Spinal cord (tissue), 10 donors: ENCODE measurements around the gene MUC13. TPM values are rescaled to one million over a fixed set of nuclear protein-coding genes. Genes with fewer than 3 reads are reported as not detected.
"Not testable (repeated sequence)": the region's sequence is repeated elsewhere in the genome, so short reads cannot be mapped to it uniquely, and the experiment has no call there.

Experiments used
- DNase-seq, 6 donors: peaks; one replicate each; pipeline versions ENCODE4 v3.0.0 to v3.0.0-alpha.2; 2013 to 2015; ENCODE audit warnings: low spot score in 6 of 6, low read depth in 4 of 6
- H3K27ac ChIP-seq: one replicate; pipeline ENCODE4 v1.5.1; 2013; ENCODE audit warnings: low read depth, low read length, control low read depth
- H3K27me3 ChIP-seq: one replicate; pipeline ENCODE4 v1.6.1; 2013; ENCODE audit warnings: low read length; ENCODE audit not compliant: control insufficient read depth, insufficient read depth
- H3K36me3 ChIP-seq: one replicate; pipeline ENCODE4 v1.6.1; 2013; ENCODE audit warnings: low read length; ENCODE audit not compliant: control insufficient read depth, insufficient read depth
- H3K4me1 ChIP-seq: one replicate; pipeline ENCODE4 v1.6.1; 2013; ENCODE audit warnings: low read length; ENCODE audit not compliant: control insufficient read depth, insufficient read depth
- H3K4me3 ChIP-seq: one replicate; pipeline ENCODE4 v1.5.1; 2013; ENCODE audit warnings: low read depth, low read length, control low read depth
- H3K9me3 ChIP-seq: one replicate; pipeline ENCODE4 v1.6.1; 2013; ENCODE audit warnings: low read length; ENCODE audit not compliant: control insufficient read depth, insufficient read depth
- WGBS: methylation state at CpG from one replicate; pipeline ENCODE4 v1.1.5; 2013; ENCODE audit warnings: missing lambda C conversion rate; ENCODE audit not compliant: insufficient coverage; 5-methylcytosine and 5-hydroxymethylcytosine counted together
- polyA plus RNA-seq, 2 donors: library from polyadenylated mRNA; unstranded; fragments of 120-200 nt; gene quantifications; one replicate each; pipeline ENCODE4 v1.2.1, GENCODE V29; 2013; ENCODE audit not compliant: insufficient read length in 2 of 2
- total RNA-seq, 2 donors: library from RNA; depleted of rRNA in 1 of 2; stranded (reverse); fragments of 120-200 nt in 1 of 2; fragments of >200 nt in 1 of 2; gene quantifications; one replicate each; pipeline versions ENCODE4 v1.2.3 to v1.2.4, GENCODE V29; 2013 to 2014
- donor health status: healthy.

The MUC13 gene
- total and polyA plus RNA-seq, 4 donors, result 0.06 TPM; not detected in 3

- Histone ChIP-seq H3K4me3 (no peak overlapping the region), H3K27me3 (no peaks in the 10 kb centered on the region), H3K4me1 (no peaks in the 10 kb centered on the region), H3K36me3 (peaks cover 13% of the 10 kb centered on the region), H3K27ac (no peak overlapping the region), H3K9me3 (no peaks in the 10 kb centered on the region)
- 95% methylated on average over 8 of the region's 10 CpGs for WGBS
- no peak for DNase-seq
Measured at GRCh38 chr3:124967964-124968363, 33.4 kb upstream of the MUC13 start.

- no peak overlapping the region for H3K27ac ChIP-seq
- H3K4me1 ChIP-seq, result no peaks in the 10 kb centered on the region
- no peaks in the 10 kb centered on the region for H3K9me3 ChIP-seq
- peaks cover 12% of the 10 kb centered on the region for H3K36me3 ChIP-seq
- H3K4me3 ChIP-seq, result no peak overlapping the region
- DNase-seq, result no peak
- 79% methylated on average over 4 of the region's 7 CpGs for WGBS
- no peaks in the 10 kb centered on the region for H3K27me3 ChIP-seq
Measured at GRCh38 chr3:124966521-124967445, 32.2 kb upstream of the MUC13 start.

GRCh38 chr3:124965413-124965812 lies 30.9 kb upstream of the MUC13 start:
- no peaks in the 10 kb centered on the region for H3K4me1 ChIP-seq
- H3K27ac ChIP-seq, result no peak overlapping the region
- peaks cover 10% of the 10 kb centered on the region for H3K36me3 ChIP-seq
- H3K4me3 ChIP-seq, result no peak overlapping the region
- no peaks in the 10 kb centered on the region for H3K9me3 ChIP-seq
- no peaks in the 10 kb centered on the region for H3K27me3 ChIP-seq
- no CpG with 5 or more reads among the region's 1 CpG for WGBS
- DNase-seq, result no peak

- DNase-seq, result no peak
- no peak overlapping the region for H3K4me3 ChIP-seq
- H3K9me3 ChIP-seq, result no peaks in the 10 kb centered on the region
- WGBS, result 33% methylated on average over 1 of the region's 4 CpGs
- H3K27me3 ChIP-seq, result no peaks in the 10 kb centered on the region
- H3K36me3 ChIP-seq, result peaks cover 6% of the 10 kb centered on the region
- no peaks in the 10 kb centered on the region for H3K4me1 ChIP-seq
- no peak overlapping the region for H3K27ac ChIP-seq
Measured at GRCh38 chr3:124964387-124964786, 29.8 kb upstream of the MUC13 start.

GRCh38 chr3:124963755-124964154 lies 29.2 kb upstream of the MUC13 start:
- no peak overlapping the region for H3K27ac ChIP-seq
- no peaks in the 10 kb centered on the region for H3K9me3 ChIP-seq
- no peak for DNase-seq
- WGBS, result 88% methylated on average over 3 of the region's 3 CpGs
- H3K4me1 ChIP-seq, result no peaks in the 10 kb centered on the region
- H3K27me3 ChIP-seq, result no peaks in the 10 kb centered on the region
- no peak overlapping the region for H3K4me3 ChIP-seq
- peaks cover 6% of the 10 kb centered on the region for H3K36me3 ChIP-seq

GRCh38 chr3:124962403-124962940 lies 27.9 kb upstream of the MUC13 start:
- Histone ChIP-seq H3K27me3 (no peaks in the 10 kb centered on the region), H3K27ac (no peak overlapping the region), H3K36me3 (no peaks in the 10 kb centered on the region), H3K9me3 (no peaks in the 10 kb centered on the region), H3K4me3 (no peak overlapping the region), H3K4me1 (no peaks in the 10 kb centered on the region)
- WGBS, result no CpG with 5 or more reads among the region's 2 CpGs
- DNase-seq, result no peak

- H3K4me1 ChIP-seq, result no peaks in the 10 kb centered on the region
- no peak overlapping the region for H3K27ac ChIP-seq
- no peaks in the 10 kb centered on the region for H3K36me3 ChIP-seq
- H3K9me3 ChIP-seq, result no peaks in the 10 kb centered on the region
- no peak for DNase-seq
- no peaks in the 10 kb centered on the region for H3K27me3 ChIP-seq
- H3K4me3 ChIP-seq, result no peak overlapping the region
- WGBS, result 83% methylated on average over 1 of the region's 5 CpGs
Measured at GRCh38 chr3:124960698-124961097, 26.1 kb upstream of the MUC13 start.

GRCh38 chr3:124960105-124960504 lies 25.6 kb upstream of the MUC13 start:
- WGBS, result no CpG with 5 or more reads among the region's 3 CpGs
- no peaks in the 10 kb centered on the region for H3K4me1 ChIP-seq
- no peaks in the 10 kb centered on the region for H3K27me3 ChIP-seq
- H3K9me3 ChIP-seq, result no peaks in the 10 kb centered on the region
- H3K36me3 ChIP-seq, result no peaks in the 10 kb centered on the region
- no peak overlapping the region for H3K4me3 ChIP-seq
- H3K27ac ChIP-seq, result no peak overlapping the region
- no peak for DNase-seq

GRCh38 chr3:124957951-124958350 lies 23.4 kb upstream of the MUC13 start:
- H3K27ac ChIP-seq, H3K36me3 ChIP-seq, DNase-seq, H3K9me3 ChIP-seq, H3K4me3 ChIP-seq, H3K27me3 ChIP-seq, H3K4me1 ChIP-seq: not testable (repeated sequence)
- WGBS, result 95% methylated on average over 2 of the region's 4 CpGs
